NCI-H1436 (cell line): ENCODE data around the gene ADAMTS19.
"Not testable (repeated sequence)": the region's sequence is repeated elsewhere in the genome, so short reads cannot be mapped to it uniquely, and the experiment has no call there.

ENCODE experiments used
- DNase-seq: peaks from one replicate; lab custom pipeline; 2025; lab: John Stamatoyannopoulos, UW

Gene ADAMTS19

GRCh38 chr5:129477532-129477931, 17.4 kb downstream of the ADAMTS19 start:
- no peak for DNase-seq

GRCh38 chr5:129481161-129481560, 21.1 kb downstream of the ADAMTS19 start:
- no peak for DNase-seq

DNA sequence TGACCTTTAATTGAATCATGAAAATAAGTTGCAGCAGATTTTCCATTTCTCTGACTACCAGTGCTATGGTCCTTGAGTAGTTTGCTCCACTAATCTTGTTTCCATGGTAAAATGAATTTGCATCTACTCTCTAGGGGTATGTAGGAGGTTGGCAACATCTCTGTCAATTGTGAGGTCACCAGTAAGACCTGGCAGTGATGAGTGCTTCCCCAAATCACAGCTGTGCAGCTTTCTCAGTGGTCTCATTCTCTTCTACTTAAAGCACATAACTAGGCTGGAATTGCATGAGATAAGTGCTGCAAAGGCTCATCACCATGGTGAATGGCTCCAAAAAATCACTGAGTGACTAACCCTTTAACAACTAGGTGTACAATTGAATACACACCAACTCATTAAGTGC, 36.3 kb downstream of the ADAMTS19 start:
- DNase-seq, result no peak

DNA sequence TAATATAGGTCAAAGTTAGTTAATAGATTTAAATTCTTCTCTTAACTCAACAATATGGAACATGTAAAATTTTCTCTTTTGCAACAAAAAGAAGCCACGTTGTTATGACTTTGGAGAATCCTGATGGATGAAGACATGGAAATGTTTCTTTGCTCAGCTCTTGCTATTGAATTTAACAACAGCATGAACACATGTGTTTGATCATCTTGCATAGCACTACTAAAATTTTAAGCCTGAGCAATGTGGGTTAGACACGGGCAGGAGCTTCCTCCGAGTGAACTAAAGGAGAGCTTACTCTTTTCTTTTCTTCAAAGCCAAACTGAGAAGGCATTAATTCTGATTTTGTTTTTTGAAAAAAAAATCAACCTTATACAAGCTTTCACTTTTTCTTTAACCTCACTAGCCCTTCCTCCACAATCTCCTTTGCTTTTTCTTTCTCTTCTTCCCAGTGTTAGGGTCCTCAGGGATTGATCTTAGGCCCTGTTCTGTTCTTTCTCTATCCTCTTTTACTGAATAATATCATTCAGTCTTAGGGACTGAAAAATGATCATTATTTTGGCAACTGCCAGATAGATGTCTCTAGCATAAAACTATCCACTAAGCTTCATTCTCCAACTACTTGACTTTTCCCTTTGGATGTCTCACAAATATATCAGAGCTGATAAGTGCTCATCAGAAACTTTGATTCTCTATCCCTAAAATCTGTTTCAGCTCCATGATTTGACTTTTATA, 36.9 kb downstream of the ADAMTS19 start:
- DNase-seq, result no peak

DNA sequence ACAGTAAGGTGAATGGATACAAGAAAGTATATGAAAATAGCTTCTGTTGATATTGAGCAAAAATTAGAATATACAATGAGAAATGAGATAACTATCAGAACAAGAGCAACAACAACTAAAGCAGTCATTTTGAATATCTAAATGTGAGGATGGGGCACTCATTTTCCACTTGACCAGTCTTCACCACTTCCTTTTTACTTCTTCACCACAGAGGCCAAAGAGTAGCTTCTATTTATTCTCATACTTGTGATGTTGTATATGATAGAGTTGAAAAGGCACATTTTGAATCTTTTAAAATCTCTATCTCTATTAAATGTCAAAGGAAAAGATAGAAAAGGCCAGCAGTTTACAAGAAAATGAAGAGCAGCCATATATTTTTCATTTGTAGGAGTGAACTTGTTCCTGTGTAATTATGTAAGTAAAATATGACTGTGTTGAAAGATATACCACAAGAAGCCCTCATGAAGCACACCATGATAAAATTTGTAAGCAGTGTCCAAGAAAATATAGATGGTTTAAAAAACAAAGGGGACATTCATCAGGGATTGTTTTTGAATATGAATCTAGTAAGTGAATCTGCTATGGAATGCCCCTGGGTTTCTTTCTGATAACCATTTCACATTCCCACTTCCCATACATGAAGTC, 39.2 kb downstream of the ADAMTS19 start:
- DNase-seq, result no peak

GRCh38 chr5:129500101-129500500, 40.0 kb downstream of the ADAMTS19 start:
- no peak for DNase-seq

DNA sequence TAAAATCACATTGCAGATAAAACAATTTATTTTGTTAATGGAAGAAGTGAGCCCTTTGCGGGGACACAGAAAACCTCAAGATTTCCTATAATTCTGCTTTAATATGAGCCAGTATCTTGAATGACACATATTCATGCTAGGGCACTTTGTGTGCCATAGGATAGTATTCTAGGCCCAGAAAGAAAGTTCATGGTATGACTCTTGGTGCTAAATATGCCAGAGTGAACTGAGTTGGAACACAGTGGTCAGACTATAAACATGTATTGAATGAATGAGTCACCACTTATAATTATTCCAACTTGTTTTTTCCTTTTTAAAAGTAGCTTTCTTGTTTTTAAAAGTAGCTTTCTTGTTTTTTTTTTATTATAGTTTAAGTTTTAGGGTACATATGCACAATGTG, 46.0 kb downstream of the ADAMTS19 start:
- no peak for DNase-seq

DNA sequence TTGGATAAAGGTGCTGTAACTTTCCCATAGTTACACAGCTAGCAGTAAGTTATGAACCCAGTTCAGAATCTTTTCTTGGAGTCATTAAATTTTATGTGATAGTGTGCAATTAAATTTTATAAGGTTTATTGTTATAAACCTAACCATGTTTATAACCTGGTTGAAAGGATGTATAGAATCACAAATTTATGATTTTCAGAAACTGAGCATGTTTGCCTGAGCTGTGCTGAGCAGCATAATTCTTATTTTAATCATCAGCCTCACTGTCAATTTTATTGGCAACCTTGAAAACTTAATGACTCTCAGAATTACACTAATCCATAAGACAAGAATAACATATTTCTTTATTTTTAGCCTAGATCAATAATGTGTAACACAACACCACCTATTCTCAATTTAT, 46.9 kb downstream of the ADAMTS19 start:
- no peak for DNase-seq

- no peak for DNase-seq
Observed at GRCh38 chr5:129507527-129507926, 47.4 kb downstream of the ADAMTS19 start.

DNA sequence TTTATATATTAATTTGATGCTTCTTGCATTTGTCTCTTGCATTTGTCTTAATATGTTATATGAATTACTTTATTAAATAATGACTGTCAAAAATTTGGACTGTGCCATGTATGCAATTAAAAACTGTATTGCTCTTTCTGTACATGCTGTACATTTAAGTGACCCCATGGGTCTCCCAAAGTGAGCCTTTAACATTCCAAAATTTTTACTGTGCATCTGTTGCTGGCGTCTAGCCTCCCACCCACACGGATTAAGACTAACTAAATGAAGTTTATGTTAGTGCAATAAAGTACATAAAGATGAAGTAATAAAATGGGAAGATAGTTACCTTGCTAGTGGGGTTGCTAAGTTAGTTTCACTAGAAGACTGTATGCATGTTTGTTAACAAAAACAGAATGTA, 48.5 kb downstream of the ADAMTS19 start:
- no peak for DNase-seq

- no peak for DNase-seq
Observed at GRCh38 chr5:129509363-129509975, 49.4 kb downstream of the ADAMTS19 start.

DNA sequence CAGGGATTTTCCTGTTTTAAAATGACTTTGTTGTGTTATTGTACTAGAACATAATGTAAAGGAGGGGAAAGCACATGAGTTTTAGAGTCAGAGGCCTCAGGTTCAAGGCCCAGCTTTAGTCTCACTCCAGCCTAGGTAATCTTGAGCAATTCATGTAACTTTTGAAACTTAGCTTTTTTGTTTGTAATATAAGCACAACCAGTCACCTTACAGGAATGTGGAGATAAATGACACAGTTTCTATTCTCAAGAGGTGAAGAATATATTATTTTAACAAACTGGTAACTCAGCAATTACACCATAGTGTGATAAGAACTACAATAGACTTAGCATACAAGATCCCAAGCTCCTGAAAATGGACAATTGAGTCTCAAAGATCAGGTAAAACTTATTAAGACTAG, 51.2 kb downstream of the ADAMTS19 start:
- no peak for DNase-seq

DNA sequence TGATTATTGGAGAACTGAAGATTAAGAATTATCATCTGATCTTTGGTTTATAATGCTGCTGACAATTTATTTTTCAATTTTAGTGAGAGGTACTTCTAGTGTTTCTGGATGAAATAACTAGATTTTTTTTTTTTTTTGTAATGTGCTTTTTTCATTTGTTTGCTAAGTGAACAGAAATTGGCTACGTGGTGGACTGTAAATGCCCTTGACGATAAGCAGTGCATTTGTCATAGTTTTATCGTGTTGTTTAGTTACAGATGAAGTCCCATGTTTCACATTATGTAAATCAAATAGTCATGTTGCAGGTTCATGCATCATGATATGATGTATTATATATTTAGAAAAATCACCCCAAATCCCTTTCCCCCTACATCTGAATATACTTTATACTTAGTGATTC, 81.0 kb downstream of the ADAMTS19 start:
- no peak for DNase-seq

GRCh38 chr5:129541648-129542251, 81.7 kb downstream of the ADAMTS19 start:
- no peak for DNase-seq

- DNase-seq, result no peak
Observed at GRCh38 chr5:129547137-129547536, 87.0 kb downstream of the ADAMTS19 start.

GRCh38 chr5:129554134-129554904, 94.2 kb downstream of the ADAMTS19 start:
- DNase-seq, result no peak

DNA sequence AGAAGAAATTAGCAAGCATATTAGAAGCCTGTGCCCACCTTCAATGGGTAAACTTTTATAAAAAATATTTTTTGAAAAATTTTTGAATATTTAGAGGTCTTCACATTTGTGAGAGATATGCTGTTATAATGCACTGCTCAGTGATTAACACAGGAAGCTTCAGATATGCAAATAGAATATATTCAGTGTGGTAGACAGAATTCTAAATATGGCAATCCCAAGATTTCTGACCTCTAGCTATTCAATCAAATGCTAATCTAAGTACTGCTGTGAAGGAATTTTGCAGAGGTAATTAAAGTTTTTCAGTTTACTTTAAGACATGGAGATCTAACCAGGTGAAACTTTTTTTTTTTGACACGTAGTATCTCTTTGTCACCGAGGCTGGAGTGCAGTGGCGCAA, 103.5 kb downstream of the ADAMTS19 start:
- no peak for DNase-seq

- DNase-seq, result no peak
Observed at GRCh38 chr5:129569295-129569694, 109.2 kb downstream of the ADAMTS19 start.

DNA sequence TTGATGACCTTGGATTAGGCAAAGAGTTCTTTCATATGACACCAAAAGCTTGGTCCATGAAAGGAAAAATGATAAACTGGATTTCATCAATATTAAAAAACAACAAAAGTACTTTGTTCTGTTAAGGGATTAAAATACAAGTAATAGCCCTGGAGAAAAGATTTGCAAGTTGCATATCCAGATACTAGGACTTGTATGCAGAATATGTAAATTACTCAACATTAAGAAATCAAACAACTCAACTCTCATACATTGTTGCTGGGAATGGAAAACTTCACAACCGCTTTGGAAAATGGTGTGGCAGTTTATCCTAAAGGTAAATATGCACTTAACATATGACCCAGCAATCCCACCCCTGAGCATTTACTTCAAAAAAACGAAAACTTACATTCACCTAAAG, 112.0 kb downstream of the ADAMTS19 start:
- no peak for DNase-seq

DNA sequence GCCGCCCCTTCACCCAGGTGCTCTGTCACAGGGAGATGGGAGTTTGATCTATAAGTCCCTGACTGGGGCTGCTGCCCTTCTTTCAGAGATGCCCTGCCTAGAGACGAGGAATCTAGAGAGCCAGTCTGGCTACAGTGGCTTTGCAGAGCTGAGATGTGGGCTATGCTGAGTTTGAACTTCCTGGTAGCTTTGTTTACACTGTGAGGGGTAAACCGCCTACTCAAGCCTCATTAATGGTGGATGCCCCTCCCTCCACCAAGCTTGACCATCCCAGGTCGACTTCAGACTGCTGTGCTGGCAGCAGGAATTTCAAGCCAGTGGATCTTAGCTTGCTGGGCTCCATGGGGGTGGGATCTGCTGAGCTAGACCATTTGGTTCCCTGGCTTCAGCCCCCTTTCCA, 124.4 kb downstream of the ADAMTS19 start:
- DNase-seq, result not testable (repeated sequence)

DNA sequence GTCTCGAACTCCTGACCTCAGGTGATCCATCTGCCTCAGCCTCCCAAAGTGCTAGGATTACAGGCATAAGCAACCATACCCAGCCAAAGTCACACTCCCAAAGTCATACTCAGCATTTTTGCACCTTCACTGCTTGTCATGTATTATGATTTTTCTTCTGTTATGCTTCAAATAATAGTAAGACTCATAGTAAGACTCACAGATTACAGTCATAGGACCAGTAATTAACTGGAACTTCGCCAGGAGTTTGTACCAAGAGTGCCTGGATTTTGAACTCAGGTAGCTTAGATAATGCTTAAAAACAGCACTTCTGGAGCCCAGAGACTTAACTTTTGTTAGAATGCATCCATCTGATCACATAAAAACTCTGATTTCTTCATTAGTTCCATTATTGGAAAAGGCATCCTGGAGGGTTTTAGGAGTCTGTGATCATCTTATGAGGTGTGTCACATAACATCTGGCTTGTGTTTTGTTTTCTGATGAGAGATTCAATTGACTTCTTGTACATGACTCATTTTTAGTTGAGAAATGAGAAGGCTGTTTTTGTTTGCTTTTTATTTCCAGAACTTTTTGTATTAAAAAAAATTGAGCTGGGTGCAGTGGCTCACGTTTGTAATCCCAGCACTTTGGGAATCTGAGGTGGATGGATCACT, 131.5 kb downstream of the ADAMTS19 start:
- no peak for DNase-seq

GRCh38 chr5:129593525-129593924, 133.4 kb downstream of the ADAMTS19 start:
- DNase-seq, result no peak
